Naive thymus-derived CD4-positive, alpha-beta T cell (primary cell): ENCODE results near the gene KNDC1. TPM values are rescaled to one million over a fixed set of nuclear protein-coding genes. Genes with fewer than 3 reads are reported as not detected.

ENCODE experiments used
- ATAC-seq: fragments of 150-1000 bp; cut with Tn5 transposase; 2 replicates; pipeline ENCODE4 v1.10.0; 2021; ENCODE audit warnings: mild to moderate bottlenecking, moderate library complexity
- CTCF ChIA-PET: fragments of 350-600 bp; sonication (Branson Sonifier 250); formaldehyde crosslinking; loops from one replicate; lab custom pipeline; 2021; ENCODE audit warnings: antibody characterized with exemption; lab: Charles Lee
- POLR2A ChIA-PET: fragments of 350-600 bp; sonication (Branson Sonifier 250); formaldehyde crosslinking; loops from one replicate; lab custom pipeline; 2021; ENCODE audit warnings: antibody characterized with exemption, inconsistent platforms; lab: Charles Lee
- DNase-seq, 9 donors: peaks; one replicate each; pipeline versions ENCODE4 v3.0.0 to v3.0.0-alpha.2; 2020 to 2022; ENCODE audit warnings: mixed read lengths in 1 of 9
- H3K27ac ChIP-seq: one replicate; pipeline ENCODE4 v1.7.0; 2013; ENCODE audit warnings: mild to moderate bottlenecking, low read depth, low read length, moderate library complexity
- H3K27me3 ChIP-seq, 2 donors: one replicate each; pipeline ENCODE4 v1.7.0; 2013; ENCODE audit warnings: low read length in 2 of 2, mild to moderate bottlenecking in 2 of 2, moderate library complexity in 2 of 2; ENCODE audit not compliant: control insufficient read depth in 2 of 2, insufficient read depth in 2 of 2
- H3K36me3 ChIP-seq, 3 experiments: 1 replicate in 2 of 3; 2 replicates in 1 of 3; pipeline ENCODE4 v1.7.0; 2013; ENCODE audit warnings: low read length in 3 of 3, mild to moderate bottlenecking in 3 of 3, moderate library complexity in 1 of 3; ENCODE audit not compliant: insufficient read depth in 3 of 3, control insufficient read depth in 2 of 3
- H3K4me1 ChIP-seq, 2 donors: one replicate each; pipeline ENCODE4 v1.7.0; 2013; ENCODE audit warnings: low read length in 2 of 2, mild to moderate bottlenecking in 2 of 2, moderate library complexity in 1 of 2; ENCODE audit not compliant: control insufficient read depth in 2 of 2, insufficient read depth in 2 of 2
- H3K4me3 ChIP-seq: 2 replicates; pipeline ENCODE4 v1.7.0; 2013; ENCODE audit warnings: mild to moderate bottlenecking, low read length
- H3K9me3 ChIP-seq, 3 experiments: 1 replicate in 2 of 3; 2 replicates in 1 of 3; pipeline ENCODE4 v1.7.0; 2013; ENCODE audit warnings: low read length in 3 of 3; ENCODE audit not compliant: control insufficient read depth in 2 of 3
- H3K27ac Mint-ChIP-seq, 9 donors: one replicate each; pipeline ENCODE4 v1.8.0; 2020 to 2022; ENCODE audit warnings: mixed read lengths in 9 of 9, mild to moderate bottlenecking in 8 of 9, moderate library complexity in 5 of 9, inconsistent platforms in 2 of 9
- H3K27me3 Mint-ChIP-seq, 5 donors: one replicate each; pipeline ENCODE4 v1.8.0; 2021 to 2022; ENCODE audit warnings: mixed read lengths in 5 of 5, mild to moderate bottlenecking in 1 of 5
- H3K36me3 Mint-ChIP-seq, 5 donors: one replicate each; pipeline ENCODE4 v1.8.0; 2020 to 2022; ENCODE audit warnings: mixed read lengths in 5 of 5, mild to moderate bottlenecking in 3 of 5, inconsistent platforms in 1 of 5
- H3K4me1 Mint-ChIP-seq, 7 donors: one replicate each; pipeline ENCODE4 v1.8.0; 2020 to 2022; ENCODE audit warnings: mixed read lengths in 7 of 7, mild to moderate bottlenecking in 3 of 7, inconsistent platforms in 1 of 7
- H3K4me3 Mint-ChIP-seq, 10 donors: one replicate each; pipeline ENCODE4 v1.8.0; 2020 to 2022; ENCODE audit warnings: mild to moderate bottlenecking in 10 of 10, mixed read lengths in 10 of 10, moderate library complexity in 6 of 10, inconsistent platforms in 2 of 10
- H3K9me3 Mint-ChIP-seq, 11 donors: one replicate each; pipeline ENCODE4 v1.8.0; 2020 to 2022; ENCODE audit warnings: mixed read lengths in 11 of 11, mild to moderate bottlenecking in 4 of 11, inconsistent platforms in 1 of 11, moderate library complexity in 1 of 11
- intact Hi-C, 2 donors: fragments of 100-400 bp; cut with micrococcal nuclease; formaldehyde crosslinking; loops; one replicate each; pipeline ENCODE4 v1.15.1; 2023
- polyA plus RNA-seq, 2 donors: library from polyadenylated mRNA; unstranded; fragments of 300-500 nt; fragmentation: Illumina TruSeq; gene quantifications; one replicate each; pipeline ENCODE4 v1.2.3, GENCODE V29; 2021
- total RNA-seq, 6 experiments: library from RNA in 5 of 6; stranded (reverse) in 5 of 6; gene quantifications; 1 replicate in 5 of 6; 2 replicates in 1 of 6; pipeline ENCODE4 v1.2.3 and lab custom pipeline; 2021 to 2026

KNDC1 gene
- total and polyA plus RNA-seq, 7 experiments from 2014 or later: 0.05 to 3.6 (median 0.60) TPM; not detected in 3

DNA sequence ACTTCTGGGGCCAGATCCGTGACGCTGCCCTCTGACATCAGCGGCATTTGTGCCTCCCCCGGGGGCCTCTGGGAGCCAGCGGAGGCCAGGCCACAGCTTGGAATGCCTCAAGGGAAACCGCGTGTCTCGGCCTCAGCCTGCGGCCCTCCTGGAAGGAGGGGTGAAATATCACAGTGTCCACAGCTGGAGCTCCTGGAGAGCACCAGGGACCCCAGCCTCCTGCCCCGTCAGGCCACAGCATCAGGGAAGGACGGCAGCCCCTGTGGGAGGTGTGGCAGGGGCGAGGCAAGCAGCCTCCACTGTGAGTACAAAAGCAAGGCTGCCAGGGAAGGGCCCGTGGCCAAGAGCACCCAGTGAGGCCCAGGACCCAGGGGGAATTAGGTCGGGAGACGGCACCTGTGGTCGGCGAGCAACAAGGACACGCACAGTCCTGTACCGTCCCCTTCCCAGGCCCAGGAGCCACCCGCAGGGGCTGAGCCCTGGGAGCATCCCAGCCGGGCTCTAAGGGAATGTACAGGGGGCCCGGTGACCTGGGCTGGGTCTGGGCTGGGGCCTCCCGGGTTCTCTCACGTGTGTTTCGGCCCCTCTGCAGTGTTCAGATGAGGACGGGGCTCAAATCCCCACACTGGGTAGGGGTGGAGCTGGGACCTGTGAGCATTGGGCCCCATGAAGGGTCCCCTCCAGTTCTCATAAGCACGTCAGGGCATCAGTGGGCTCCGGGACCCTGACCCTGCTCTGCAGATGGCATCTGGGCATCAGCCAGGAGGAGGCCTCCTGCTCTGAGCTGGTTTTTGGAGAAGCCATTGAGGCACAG is 18.7 kb upstream of the KNDC1 start:
- no peaks in the 10 kb centered on the region for H3K9me3 Mint-ChIP-seq
- intact Hi-C loops: loop anchor here (5.0 to 10.0 kb wide), 3 partner anchors 93 to 199 kb away; partner anchors contain the start of genes CFAP46 (in 1 of the 2), UTF1 (in 1 of the 2) and VENTX (in 1 of the 2)
- CTCF ChIA-PET: no interaction called here
- H3K27ac Mint-ChIP-seq: no peak overlapping the region
- H3K4me3 Mint-ChIP-seq: no peak overlapping the region
- Histone ChIP-seq H3K4me1 (no peaks in the 10 kb centered on the region), H3K27me3 (no peaks in the 10 kb centered on the region), H3K36me3 (no peaks in the 10 kb centered on the region), H3K9me3 (no peaks in the 10 kb centered on the region), H3K4me3 (no peak overlapping the region), H3K27ac (no peak overlapping the region)
- POLR2A ChIA-PET: no interaction called here
- no peak for ATAC-seq
- H3K27me3 Mint-ChIP-seq: peaks cover 13 to 26% (median 25%) of the 10 kb centered on the region in 5 donors
- no peak for DNase-seq
- peaks cover 4 to 10% (median 6%) of the 10 kb centered on the region in 7 donors for H3K4me1 Mint-ChIP-seq
- H3K36me3 Mint-ChIP-seq: no peaks in the 10 kb centered on the region

GRCh38 chr10:133141958-133142340 is 18.1 kb upstream of the KNDC1 start:
- no peaks in the 10 kb centered on the region for H3K27me3 ChIP-seq
- no peak for ATAC-seq
- peaks cover 4 to 10% (median 6%) of the 10 kb centered on the region in 7 donors for H3K4me1 Mint-ChIP-seq
- ChIA-PET CTCF (no interaction called here), POLR2A (no interaction called here)
- no peak overlapping the region for H3K4me3 ChIP-seq
- H3K27ac Mint-ChIP-seq: no peak overlapping the region
- no peaks in the 10 kb centered on the region for H3K36me3 Mint-ChIP-seq
- peaks cover 0 to 5% (median 0%) of the 10 kb centered on the region in 11 donors for H3K9me3 Mint-ChIP-seq
- H3K27ac ChIP-seq: no peak overlapping the region
- no peak overlapping the region for H3K4me3 Mint-ChIP-seq
- no peaks in the 10 kb centered on the region for H3K36me3 ChIP-seq
- H3K4me1 ChIP-seq: no peaks in the 10 kb centered on the region
- H3K9me3 ChIP-seq: no peaks in the 10 kb centered on the region
- intact Hi-C loops: loop anchor here (5.0 to 10.0 kb wide), 3 partner anchors 93 to 200 kb away; partner anchors contain the start of genes CFAP46 (in 1 of the 2), UTF1 (in 1 of the 2) and VENTX (in 1 of the 2)
- H3K27me3 Mint-ChIP-seq: peaks cover 19 to 32% (median 31%) of the 10 kb centered on the region in 5 donors
- DNase-seq: no peak

GRCh38 chr10:133142523-133143199 is 17.4 kb upstream of the KNDC1 start:
- H3K4me1 Mint-ChIP-seq: peaks cover 4 to 10% (median 6%) of the 10 kb centered on the region in 7 donors
- CTCF ChIA-PET: interaction anchor here (0.7 to 1.7 kb wide), 5 partner anchors 82 to 184 kb away, joined by 3 to 6 read pairs (median 3); no protein-coding TSS in a partner anchor

GRCh38 chr10:133143200-133143533 is 16.9 kb upstream of the KNDC1 start:
- Histone ChIP-seq H3K9me3 (no peaks in the 10 kb centered on the region), H3K4me3 (no peak overlapping the region), H3K36me3 (no peaks in the 10 kb centered on the region), H3K27me3 (no peaks in the 10 kb centered on the region), H3K27ac (no peak overlapping the region), H3K4me1 (no peaks in the 10 kb centered on the region)
- ChIA-PET CTCF (interaction anchor here (0.6 to 1.7 kb wide), 8 partner anchors 81 to 183 kb away, joined by 3 to 6 read pairs (median 4); no protein-coding TSS in a partner anchor), POLR2A (no interaction called here)
- intact Hi-C loops: loop anchor here (5.0 to 10.0 kb wide), 3 partner anchors 92 to 201 kb away; partner anchors contain the start of genes CFAP46 (in 1 of the 2), UTF1 (in 1 of the 2) and VENTX (in 1 of the 2)
- H3K27me3 Mint-ChIP-seq: peaks cover 30 to 45% (median 42%) of the 10 kb centered on the region in 5 donors
- peaks cover 4 to 17% (median 9%) of the 10 kb centered on the region in 11 donors for H3K9me3 Mint-ChIP-seq
- H3K4me1 Mint-ChIP-seq: peaks cover 4 to 10% (median 6%) of the 10 kb centered on the region in 7 donors
- no peak for DNase-seq
- peaks cover 0 to 4% (median 0%) of the 10 kb centered on the region in 5 donors for H3K36me3 Mint-ChIP-seq
- no peak overlapping the region for H3K4me3 Mint-ChIP-seq
- no peak overlapping the region for H3K27ac Mint-ChIP-seq
- ATAC-seq: no peak

More at GRCh38 chr10:133142523-133143199, 17.4 kb upstream of the KNDC1 start:
- DNase-seq: no peak
- no peak overlapping the region for H3K4me3 Mint-ChIP-seq
- Histone ChIP-seq H3K27ac (no peak overlapping the region), H3K9me3 (no peaks in the 10 kb centered on the region), H3K4me3 (no peak overlapping the region), H3K27me3 (no peaks in the 10 kb centered on the region), H3K4me1 (no peaks in the 10 kb centered on the region), H3K36me3 (no peaks in the 10 kb centered on the region)
- H3K27ac Mint-ChIP-seq: no peak overlapping the region
- H3K27me3 Mint-ChIP-seq: peaks cover 25 to 40% (median 37%) of the 10 kb centered on the region in 5 donors
- intact Hi-C loops: loop anchor here (5.0 to 10.0 kb wide), 3 partner anchors 92 to 200 kb away; partner anchors contain the start of genes CFAP46 (in 1 of the 2), UTF1 (in 1 of the 2) and VENTX (in 1 of the 2)
- no peak for ATAC-seq
- peaks cover 0 to 4% (median 0%) of the 10 kb centered on the region in 5 donors for H3K36me3 Mint-ChIP-seq
- POLR2A ChIA-PET: no interaction called here
- peaks cover 4 to 12% (median 6%) of the 10 kb centered on the region in 11 donors for H3K9me3 Mint-ChIP-seq

GRCh38 chr10:133143546-133143945 is 16.5 kb upstream of the KNDC1 start:
- H3K9me3 Mint-ChIP-seq: peaks cover 4 to 19% (median 10%) of the 10 kb centered on the region in 11 donors
- no peak overlapping the region for H3K27ac ChIP-seq
- H3K9me3 ChIP-seq: no peaks in the 10 kb centered on the region
- H3K36me3 ChIP-seq: no peaks in the 10 kb centered on the region
- intact Hi-C loops: loop anchor here (5.0 to 10.0 kb wide), 3 partner anchors 91 to 201 kb away; partner anchors contain the start of genes CFAP46 (in 1 of the 2), UTF1 (in 1 of the 2) and VENTX (in 1 of the 2)
- H3K4me3 Mint-ChIP-seq: peak overlapping the region in 1 of 10 donors; percentile 46
- H3K27ac Mint-ChIP-seq: no peak overlapping the region
- ATAC-seq: no peak
- H3K4me1 ChIP-seq: no peaks in the 10 kb centered on the region
- no peak for DNase-seq
- CTCF ChIA-PET: interaction anchor here (0.6 to 1.7 kb wide), 8 partner anchors 81 to 183 kb away, joined by 3 to 6 read pairs (median 4); no protein-coding TSS in a partner anchor
- POLR2A ChIA-PET: no interaction called here
- no peaks in the 10 kb centered on the region for H3K27me3 ChIP-seq
- peaks cover 4 to 10% (median 6%) of the 10 kb centered on the region in 7 donors for H3K4me1 Mint-ChIP-seq
- H3K4me3 ChIP-seq: no peak overlapping the region
- peaks cover 32 to 48% (median 45%) of the 10 kb centered on the region in 5 donors for H3K27me3 Mint-ChIP-seq
- H3K36me3 Mint-ChIP-seq: peaks cover 0 to 4% (median 0%) of the 10 kb centered on the region in 5 donors

GRCh38 chr10:133144771-133145170 is 15.2 kb upstream of the KNDC1 start:
- intact Hi-C loops: loop anchor here (1.0 to 10.0 kb wide), 6 partner anchors 90 to 202 kb away; partner anchors contain the start of genes CFAP46 (in 1 of the 2), TUBGCP2 (in 1 of the 2), UTF1 (in 1 of the 2) and VENTX (in 1 of the 2)
- Histone ChIP-seq H3K4me3 (no peak overlapping the region), H3K27me3 (no peaks in the 10 kb centered on the region), H3K27ac (no peak overlapping the region), H3K9me3 (no peaks in the 10 kb centered on the region), H3K4me1 (no peaks in the 10 kb centered on the region), H3K36me3 (no peaks in the 10 kb centered on the region)
- ATAC-seq (no peak), DNase-seq (no peak)
- POLR2A ChIA-PET: no interaction called here
- peaks cover 4 to 10% (median 6%) of the 10 kb centered on the region in 7 donors for H3K4me1 Mint-ChIP-seq
- CTCF ChIA-PET: no interaction called here
- H3K9me3 Mint-ChIP-seq: peaks cover 5 to 29% (median 10%) of the 10 kb centered on the region in 11 donors
- H3K27ac Mint-ChIP-seq: no peak overlapping the region
- H3K27me3 Mint-ChIP-seq: peaks cover 43 to 61% (median 56%) of the 10 kb centered on the region in 5 donors
- H3K4me3 Mint-ChIP-seq: no peak overlapping the region
- peaks cover 0 to 8% (median 1%) of the 10 kb centered on the region in 5 donors for H3K36me3 Mint-ChIP-seq
